HepG2 (cell line): ENCODE measurements around the gene SLC25A25. TPM values are rescaled to one million over a fixed set of nuclear protein-coding genes. Genes with fewer than 3 reads are reported as not detected.

ENCODE experiments used
- FLYWCH1 ChIP-seq: sonication (generic); formaldehyde crosslinking; IDR thresholded peaks from 2 replicates; pipeline ENCODE4 v1.8.1; 2023; ENCODE audit warnings: mild to moderate bottlenecking, missing genetic modification reagents
- GTF2F1 ChIP-seq: fragments of 150-350 bp; IDR thresholded peaks from 2 replicates; pipeline ENCODE4 v1.6.1; 2014; ENCODE audit warnings: low read length
- MEIS1 ChIP-seq: sonication (generic); formaldehyde crosslinking; IDR thresholded peaks from 2 replicates; pipeline ENCODE4 v1.9.0; 2021; ENCODE audit warnings: mild to moderate bottlenecking, missing genetic modification reagents, moderate library complexity, borderline replicate concordance
- MLLT10 ChIP-seq: sonication (generic); formaldehyde crosslinking; IDR thresholded peaks from 2 replicates; pipeline ENCODE4 v1.4.0; 2020; ENCODE audit warnings: missing genetic modification reagents
- RFXAP ChIP-seq: sonication (generic); formaldehyde crosslinking; IDR thresholded peaks from 2 replicates; pipeline ENCODE4 v1.4.0; 2020; ENCODE audit warnings: missing genetic modification reagents, borderline replicate concordance
- SMYD3 ChIP-seq: sonication (generic); formaldehyde crosslinking; IDR thresholded peaks from 2 replicates; pipeline ENCODE4 v1.8.1; 2023; ENCODE audit warnings: mild to moderate bottlenecking, missing genetic modification reagents
- SP140L ChIP-seq: sonication (generic); formaldehyde crosslinking; IDR thresholded peaks from 2 replicates; pipeline ENCODE4 v1.4.0; 2020; ENCODE audit warnings: missing genetic modification reagents, borderline replicate concordance
- SRSF1 ChIP-seq: fragments of 200-400 bp; formaldehyde crosslinking; optimal IDR thresholded peaks from 2 replicates; pipeline ENCODE3; 2017; ENCODE audit warnings: mild to moderate bottlenecking, low read depth, low read length, moderate library complexity
- ZBTB4 ChIP-seq: sonication (generic); formaldehyde crosslinking; IDR thresholded peaks from 2 replicates; pipeline ENCODE4 v1.4.0; 2020; ENCODE audit warnings: missing genetic modification reagents, mild to moderate bottlenecking, borderline replicate concordance
- ZBTB40 ChIP-seq, 2 experiments: fragments of 450-650 bp in 1 of 2; sonication (generic) in 1 of 2; formaldehyde crosslinking in 1 of 2; IDR thresholded peaks; 2 replicates each; pipeline versions ENCODE4 v1.6.1 to v1.8.0; 2016 to 2022; ENCODE audit warnings: antibody characterized with exemption in 1 of 2, mild to moderate bottlenecking in 1 of 2, missing genetic modification reagents in 1 of 2
- ZNF333 ChIP-seq: sonication (generic); formaldehyde crosslinking; IDR thresholded peaks from 2 replicates; pipeline ENCODE4 v1.4.0; 2020; ENCODE audit warnings: mild to moderate bottlenecking, missing genetic modification reagents, borderline replicate concordance
- ZNF468 ChIP-seq: sonication (generic); formaldehyde crosslinking; IDR thresholded peaks from 2 replicates; pipeline ENCODE4 v1.8.0; 2022; ENCODE audit warnings: mild to moderate bottlenecking, moderate library complexity, missing genetic modification reagents
- ZNF570 ChIP-seq: sonication (generic); formaldehyde crosslinking; IDR thresholded peaks from 2 replicates; pipeline ENCODE4 v1.4.0; 2020; ENCODE audit warnings: mild to moderate bottlenecking, missing genetic modification reagents, borderline replicate concordance
- polyA plus RNA-seq, 8 experiments: library from polyadenylated mRNA; depleted of rRNA in 3 of 8; stranded (reverse) in 7 of 8; unstranded in 1 of 8; fragments of >200 nt; fragmentation: Illumina TruSeq in 4 of 8; extraction: Trizol in 4 of 8; gene quantifications; 2 replicates each; pipeline versions ENCODE4 v1.2.1 to v1.2.3, GENCODE V29; 2011 to 2016; ENCODE audit warnings: low read depth in 4 of 8, missing spikeins in 1 of 8, mixed read lengths in 1 of 8; ENCODE audit not compliant: insufficient read depth in 1 of 8
- total RNA-seq, 5 experiments: library from RNA; depleted of rRNA; stranded (reverse); fragments of >200 nt; fragmentation: Illumina TruSeq; extraction: Trizol; gene quantifications; 2 replicates each; pipeline ENCODE4 v1.2.3, GENCODE V29; 2016; ENCODE audit warnings: low read depth in 1 of 5
- TF ChIP-seq, protein P1 (sequence below): IDR thresholded peaks from 2 replicates; pipeline ENCODE4 v1.6.1; 2016; ENCODE audit warnings: low read depth, control low read depth

The SLC25A25 gene
- total and polyA plus RNA-seq, 2 of the 13 experiments (the other 11 are each of a cell fraction or from before 2014, with no cell fraction given) = 10.5 to 24.8 TPM

DNA sequence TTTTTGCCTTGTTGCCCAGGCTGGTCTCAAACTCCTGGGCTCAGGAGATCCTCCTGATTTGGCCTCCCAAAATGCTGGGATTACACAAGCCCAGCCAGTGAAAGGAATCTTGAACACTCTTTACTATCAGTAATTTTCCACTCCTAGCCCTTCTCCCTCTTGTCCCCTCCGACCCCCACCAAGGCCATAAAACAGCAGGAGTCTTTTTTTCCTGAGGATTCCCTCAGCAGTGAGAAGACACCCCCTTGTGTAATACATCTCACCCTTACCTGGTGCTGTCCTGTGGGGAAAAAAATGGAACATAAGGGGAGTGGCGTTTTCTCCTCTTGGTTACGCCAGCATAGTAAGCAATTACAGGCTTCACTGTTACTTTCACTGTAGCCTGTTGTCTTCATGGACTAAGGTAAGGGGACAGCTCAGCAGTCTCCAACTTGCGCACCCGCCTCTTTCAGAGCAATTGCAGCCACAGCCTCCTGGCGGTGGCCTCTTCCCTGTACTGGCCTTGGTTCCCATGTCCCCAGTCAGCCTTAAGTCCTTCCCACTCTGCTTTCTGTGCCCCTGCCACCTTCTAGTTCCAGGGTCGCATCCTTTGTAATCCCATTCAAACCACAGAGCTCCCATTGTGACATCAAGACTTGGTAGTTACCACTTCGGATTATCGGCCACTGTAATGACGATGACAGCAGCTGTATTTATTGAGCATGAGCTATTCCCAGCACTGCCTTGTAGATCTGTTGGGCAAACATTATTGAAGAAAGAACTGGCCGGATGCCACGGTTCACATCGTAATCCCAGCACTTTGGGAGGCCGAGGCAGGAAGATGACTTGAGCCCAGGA, 10.9 kb upstream of the SLC25A25 start (continued):
- TF ChIP-seq ZBTB40 (IDR thresholded peaks at IDR 0.05) (no peak), ZBTB40 (CRISPR knock-in tag; IDR thresholded peaks at IDR 0.05) (no peak), SRSF1 (no peak), FLYWCH1 (CRISPR knock-in tag) (no peak), ZNF570 (CRISPR knock-in tag) (no peak), MEIS1 (CRISPR knock-in tag) (no peak), GTF2F1 (no peak), ZBTB4 (CRISPR knock-in tag) (no peak), RFXAP (CRISPR knock-in tag) (0 out of 2 replicates have a peak, but pooled peaks have one; percentile 9), MLLT10 (no peak), SMYD3 (CRISPR knock-in tag) (no peak), ZNF468 (CRISPR knock-in tag) (0 out of 2 replicates have a peak, but pooled peaks have one; percentile 52), SP140L (CRISPR knock-in tag) (no peak), ZNF333 (CRISPR knock-in tag) (no peak)
- TF ChIP-seq, protein P1, sequence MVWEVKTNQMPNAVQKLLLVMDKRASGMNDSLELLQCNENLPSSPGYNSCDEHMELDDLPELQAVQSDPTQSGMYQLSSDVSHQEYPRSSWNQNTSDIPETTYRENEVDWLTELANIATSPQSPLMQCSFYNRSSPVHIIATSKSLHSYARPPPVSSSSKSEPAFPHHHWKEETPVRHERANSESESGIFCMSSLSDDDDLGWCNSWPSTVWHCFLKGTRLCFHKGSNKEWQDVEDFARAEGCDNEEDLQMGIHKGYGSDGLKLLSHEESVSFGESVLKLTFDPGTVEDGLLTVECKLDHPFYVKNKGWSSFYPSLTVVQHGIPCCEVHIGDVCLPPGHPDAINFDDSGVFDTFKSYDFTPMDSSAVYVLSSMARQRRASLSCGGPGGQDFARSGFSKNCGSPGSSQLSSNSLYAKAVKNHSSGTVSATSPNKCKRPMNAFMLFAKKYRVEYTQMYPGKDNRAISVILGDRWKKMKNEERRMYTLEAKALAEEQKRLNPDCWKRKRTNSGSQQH (CRISPR knock-in tag) = no peak
